CD14-positive monocyte (primary cell): ENCODE results near the gene TOGARAM1. TPM values are rescaled to one million over a fixed set of nuclear protein-coding genes. Genes with fewer than 3 reads are reported as not detected.

Experiments used
- DNase-seq, 3 donors: peaks; one replicate each; pipeline ENCODE4 v3.0.0-alpha.2; 2011 to 2022
- H2AFZ ChIP-seq: 2 replicates; pipeline ENCODE4 v1.6.0; 2012; ENCODE audit warnings: mild to moderate bottlenecking, low read depth, low read length, inconsistent platforms; ENCODE audit not compliant: insufficient read depth, poor library complexity, severe bottlenecking
- H3K27ac ChIP-seq, 2 donors: 1 replicate in 1 of 2; 2 replicates in 1 of 2; pipeline ENCODE4 v1.5.1; 2012 to 2013; ENCODE audit warnings: low read length in 2 of 2, control low read depth in 1 of 2, inconsistent platforms in 1 of 2, low read depth in 1 of 2, mild to moderate bottlenecking in 1 of 2
- H3K27me3 ChIP-seq, 2 donors: one replicate each; pipeline versions ENCODE4 v1.6.0 to v1.6.1; 2011 to 2013; ENCODE audit warnings: low read length in 2 of 2; ENCODE audit not compliant: control insufficient read depth in 2 of 2, insufficient read depth in 2 of 2
- H3K36me3 ChIP-seq, 2 donors: replicated peaks in 1 of 2; 1 replicate in 1 of 2; 2 replicates in 1 of 2; pipeline versions ENCODE4 v1.5.1 to v1.6.1; 2012 to 2013; ENCODE audit warnings: low read length in 2 of 2, control low read depth in 1 of 2, inconsistent platforms in 1 of 2, mild to moderate bottlenecking in 1 of 2; ENCODE audit not compliant: insufficient read depth in 2 of 2, control insufficient read depth in 1 of 2
- H3K4me1 ChIP-seq, 2 donors: 1 replicate in 1 of 2; 2 replicates in 1 of 2; pipeline versions ENCODE4 v1.5.1 to v1.6.1; 2012 to 2013; ENCODE audit warnings: low read length in 2 of 2, control low read depth in 1 of 2, inconsistent platforms in 1 of 2, mild to moderate bottlenecking in 1 of 2, moderate library complexity in 1 of 2; ENCODE audit not compliant: insufficient read depth in 2 of 2, control insufficient read depth in 1 of 2
- H3K4me2 ChIP-seq: replicated peaks from 2 replicates; pipeline ENCODE3; 2012; ENCODE audit warnings: low read length, moderate library complexity, mild to moderate bottlenecking; ENCODE audit not compliant: poor library complexity, severe bottlenecking; ENCODE audit errors: extremely low read depth
- H3K4me3 ChIP-seq, 3 experiments: fragments of 200-600 bp in 1 of 3; sonication (generic) in 1 of 3; replicated peaks in 1 of 3; 1 replicate in 2 of 3; 2 replicates in 1 of 3; pipeline ENCODE4 v1.5.1; 2011 to 2013; ENCODE audit warnings: low read length in 3 of 3, mild to moderate bottlenecking in 3 of 3, control low read depth in 2 of 3, low read depth in 2 of 3, inconsistent platforms in 1 of 3, moderate library complexity in 1 of 3
- H3K79me2 ChIP-seq: 2 replicates; pipeline ENCODE4 v1.6.0; 2012; ENCODE audit warnings: mild to moderate bottlenecking, control low read depth, inconsistent platforms, low read length, moderate library complexity; ENCODE audit not compliant: insufficient read depth
- H3K9ac ChIP-seq: 2 replicates; pipeline ENCODE4 v1.6.0; 2017; ENCODE audit warnings: low read length, mild to moderate bottlenecking; ENCODE audit not compliant: insufficient read depth, poor library complexity, severe bottlenecking
- H3K9me3 ChIP-seq, 2 donors: replicated peaks in 1 of 2; 1 replicate in 1 of 2; 2 replicates in 1 of 2; pipeline versions ENCODE4 v1.5.1 to v1.6.1; 2012 to 2013; ENCODE audit warnings: low read length in 2 of 2, control low read depth in 1 of 2; ENCODE audit not compliant: control insufficient read depth in 1 of 2, insufficient read depth in 1 of 2
- H4K20me1 ChIP-seq: 2 replicates; pipeline ENCODE4 v1.6.0; 2012; ENCODE audit warnings: mild to moderate bottlenecking, low read length, control low read depth, moderate library complexity; ENCODE audit not compliant: insufficient read depth
- H3K27ac Mint-ChIP-seq, 7 donors: one replicate each; pipeline ENCODE4 v1.8.0; 2020; ENCODE audit warnings: mild to moderate bottlenecking in 7 of 7, mixed read lengths in 7 of 7, moderate library complexity in 6 of 7, inconsistent platforms in 2 of 7
- H3K27me3 Mint-ChIP-seq, 3 donors: one replicate each; pipeline ENCODE4 v1.8.0; 2021 to 2022; ENCODE audit warnings: low read depth in 3 of 3, mild to moderate bottlenecking in 3 of 3, mixed read lengths in 3 of 3, moderate library complexity in 3 of 3, inconsistent platforms in 1 of 3
- H3K36me3 Mint-ChIP-seq, 2 donors: one replicate each; pipeline ENCODE4 v1.8.0; 2020; ENCODE audit warnings: mixed read lengths in 2 of 2, inconsistent platforms in 1 of 2, mild to moderate bottlenecking in 1 of 2
- H3K4me1 Mint-ChIP-seq: one replicate; pipeline ENCODE4 v1.8.0; 2020; ENCODE audit warnings: mild to moderate bottlenecking, mixed read lengths
- H3K4me3 Mint-ChIP-seq, 2 donors: one replicate each; pipeline ENCODE4 v1.8.0; 2020; ENCODE audit warnings: mild to moderate bottlenecking in 2 of 2, mixed read lengths in 2 of 2, moderate library complexity in 1 of 2
- H3K9me3 Mint-ChIP-seq, 7 donors: one replicate each; pipeline ENCODE4 v1.8.0; 2020 to 2022; ENCODE audit warnings: mixed read lengths in 7 of 7, mild to moderate bottlenecking in 6 of 7, moderate library complexity in 6 of 7, inconsistent platforms in 2 of 7
- WGBS: methylation state at CpG from one replicate; pipeline ENCODE4 v1.1.5; 2013; ENCODE audit warnings: missing lambda C conversion rate; ENCODE audit not compliant: insufficient coverage; 5-methylcytosine and 5-hydroxymethylcytosine counted together
- intact Hi-C, 2 donors: fragments of 100-400 bp; cut with micrococcal nuclease; formaldehyde crosslinking; loops; one replicate each; pipeline versions ENCODE4 v1.15.0 to v1.15.1; 2023
- polyA plus RNA-seq, 3 donors: library from polyadenylated mRNA; depleted of rRNA in 1 of 3; unstranded in 2 of 3; stranded (reverse) in 1 of 3; fragments of 300-500 nt in 2 of 3; fragments of >200 nt in 1 of 3; fragmentation: Illumina TruSeq in 2 of 3; gene quantifications; 1 replicate in 2 of 3; 2 replicates in 1 of 3; pipeline ENCODE4 v1.2.3, GENCODE V29; 2012 to 2021
- TF ChIP-seq, protein P1 (sequence below): fragments of 200-600 bp; IDR thresholded peaks from one replicate; pipeline ENCODE4 v1.8.0; 2022; ENCODE audit warnings: antibody characterized with exemption, mild to moderate bottlenecking

The TOGARAM1 gene
- polyA plus RNA-seq, 3 donors = 2.6 to 3.8 (median 3.4) TPM

DNA sequence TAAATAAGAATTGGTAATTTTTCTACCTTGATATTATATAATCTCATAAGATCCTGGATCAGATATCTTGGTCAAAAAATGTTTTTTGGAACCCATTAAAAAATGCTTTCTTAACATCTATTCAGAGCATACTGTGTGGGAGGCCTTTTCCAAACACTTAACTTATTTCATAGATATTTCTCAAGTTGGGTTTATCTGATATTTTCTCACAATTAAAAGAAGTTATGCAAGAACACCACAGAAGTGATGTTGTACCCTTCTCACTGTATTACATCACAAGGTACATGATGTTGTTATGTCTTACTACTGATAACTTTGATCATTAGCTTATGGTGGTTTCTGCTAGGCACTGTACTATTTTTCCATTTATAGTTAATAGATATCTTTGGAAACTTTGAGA lies 98.6 kb downstream of the TOGARAM1 start:
- Histone ChIP-seq H3K79me2 (no peaks in the 10 kb centered on the region), H3K4me1 (no peaks in the 10 kb centered on the region), H3K4me2 (no peak overlapping the region), H3K36me3 (peaks cover 0 to 11% of the 10 kb centered on the region in 2 donors), H3K27me3 (no peaks in the 10 kb centered on the region), H3K4me3 (no peak overlapping the region), H3K27ac (no peak overlapping the region), H2AFZ (no peak overlapping the region), H3K9me3 (no peaks in the 10 kb centered on the region), H3K9ac (no peak overlapping the region), H4K20me1 (no peaks in the 10 kb centered on the region)
- Mint-ChIP-seq H3K4me3 (no peak overlapping the region), H3K4me1 (no peaks in the 10 kb centered on the region), H3K36me3 (peaks cover 20 to 22% of the 10 kb centered on the region in 2 donors), H3K27ac (no peak overlapping the region), H3K9me3 (peaks cover 0 to 15% (median 3%) of the 10 kb centered on the region in 7 donors), H3K27me3 (no peaks in the 10 kb centered on the region)
- TF ChIP-seq, protein P1, sequence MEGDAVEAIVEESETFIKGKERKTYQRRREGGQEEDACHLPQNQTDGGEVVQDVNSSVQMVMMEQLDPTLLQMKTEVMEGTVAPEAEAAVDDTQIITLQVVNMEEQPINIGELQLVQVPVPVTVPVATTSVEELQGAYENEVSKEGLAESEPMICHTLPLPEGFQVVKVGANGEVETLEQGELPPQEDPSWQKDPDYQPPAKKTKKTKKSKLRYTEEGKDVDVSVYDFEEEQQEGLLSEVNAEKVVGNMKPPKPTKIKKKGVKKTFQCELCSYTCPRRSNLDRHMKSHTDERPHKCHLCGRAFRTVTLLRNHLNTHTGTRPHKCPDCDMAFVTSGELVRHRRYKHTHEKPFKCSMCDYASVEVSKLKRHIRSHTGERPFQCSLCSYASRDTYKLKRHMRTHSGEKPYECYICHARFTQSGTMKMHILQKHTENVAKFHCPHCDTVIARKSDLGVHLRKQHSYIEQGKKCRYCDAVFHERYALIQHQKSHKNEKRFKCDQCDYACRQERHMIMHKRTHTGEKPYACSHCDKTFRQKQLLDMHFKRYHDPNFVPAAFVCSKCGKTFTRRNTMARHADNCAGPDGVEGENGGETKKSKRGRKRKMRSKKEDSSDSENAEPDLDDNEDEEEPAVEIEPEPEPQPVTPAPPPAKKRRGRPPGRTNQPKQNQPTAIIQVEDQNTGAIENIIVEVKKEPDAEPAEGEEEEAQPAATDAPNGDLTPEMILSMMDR = no peak
- intact Hi-C loops = no loop called here
- DNase-seq = no peak

- Histone ChIP-seq H3K36me3 (no peaks in the 10 kb centered on the region), H3K4me2 (no peak overlapping the region), H3K27me3 (no peaks in the 10 kb centered on the region), H3K27ac (no peak overlapping the region), H3K9ac (no peak overlapping the region), H3K4me1 (no peaks in the 10 kb centered on the region), H2AFZ (no peak overlapping the region), H4K20me1 (no peaks in the 10 kb centered on the region), H3K9me3 (no peaks in the 10 kb centered on the region), H3K79me2 (no peaks in the 10 kb centered on the region), H3K4me3 (no peak overlapping the region)
- Mint-ChIP-seq H3K9me3 (peaks cover 0 to 3% (median 0%) of the 10 kb centered on the region in 7 donors), H3K27ac (no peak overlapping the region), H3K36me3 (peaks cover 8 to 11% of the 10 kb centered on the region in 2 donors), H3K4me3 (no peak overlapping the region), H3K4me1 (no peaks in the 10 kb centered on the region), H3K27me3 (no peaks in the 10 kb centered on the region)
- WGBS = 100% methylated on average over 1 of the region's 3 CpGs
- DNase-seq = no peak
- intact Hi-C loops = no loop called here
- TF ChIP-seq, protein P1 = no peak
Measured at GRCh38 chr14:45065540-45065939, 103.5 kb downstream of the TOGARAM1 start.
